Stimulated activated naive B cell treated with anti-CD40 and anti-IgM and Interleukin-4, amounts not matched to agents 10 μg/mL and 1 μg/mL and 100 μg/mL, for 72 hours (primary cell): ENCODE data around the gene C6orf136.

Experiments used
- ATAC-seq, 2 donors: fragments of 150-1000 bp; cut with Tn5 transposase; replicated peaks; 2 replicates each; pipeline ENCODE4 v1.10.0; 2021; ENCODE audit warnings: moderate library complexity in 1 of 2
- DNase-seq: peaks from one replicate; pipeline ENCODE4 v3.0.0; 2021
- H3K27ac Mint-ChIP-seq: one replicate; pipeline ENCODE4 v1.8.0; 2022; ENCODE audit warnings: mild to moderate bottlenecking, mixed read lengths
- H3K27me3 Mint-ChIP-seq, 2 donors: one replicate each; pipeline ENCODE4 v1.8.0; 2022; ENCODE audit warnings: mixed read lengths in 2 of 2
- H3K36me3 Mint-ChIP-seq, 2 donors: one replicate each; pipeline ENCODE4 v1.8.0; 2022; ENCODE audit warnings: mixed read lengths in 2 of 2, mild to moderate bottlenecking in 1 of 2
- H3K4me1 Mint-ChIP-seq, 2 donors: one replicate each; pipeline ENCODE4 v1.8.0; 2022; ENCODE audit warnings: mixed read lengths in 2 of 2, mild to moderate bottlenecking in 1 of 2
- H3K4me3 Mint-ChIP-seq, 2 donors: one replicate each; pipeline ENCODE4 v1.8.0; 2022; ENCODE audit warnings: mild to moderate bottlenecking in 2 of 2, mixed read lengths in 2 of 2, moderate library complexity in 1 of 2
- H3K9me3 Mint-ChIP-seq, 2 donors: one replicate each; pipeline ENCODE4 v1.8.0; 2022; ENCODE audit warnings: mixed read lengths in 2 of 2, mild to moderate bottlenecking in 1 of 2

C6orf136 gene

DNA sequence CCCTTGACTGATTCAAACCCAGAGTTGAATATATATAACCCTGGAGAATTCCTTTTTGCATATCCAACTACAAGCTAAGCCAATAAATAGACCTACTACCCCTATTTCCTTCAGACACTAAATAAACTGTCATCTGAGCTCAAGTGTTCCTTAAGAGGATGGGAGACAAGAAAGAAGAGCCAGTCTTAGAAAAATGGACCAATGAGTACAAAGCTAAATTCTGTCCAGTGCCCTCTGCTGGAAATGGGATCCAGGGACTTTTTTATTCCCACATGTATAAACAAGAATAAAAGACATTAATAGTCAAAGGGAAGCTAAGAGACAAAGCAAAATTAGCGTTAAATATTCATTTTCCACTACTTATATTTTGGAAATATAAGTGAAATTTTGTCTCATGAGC lies 34.7 kb upstream of the C6orf136 start:
- peak overlapping the region; percentile 37 for H3K27ac Mint-ChIP-seq
- DNase-seq (no peak), ATAC-seq (no peak)
- peaks cover 43 to 78% of the 10 kb centered on the region in 2 donors for H3K4me1 Mint-ChIP-seq
- peaks cover 61 to 72% of the 10 kb centered on the region in 2 donors for H3K36me3 Mint-ChIP-seq
- H3K4me3 Mint-ChIP-seq, result no peak overlapping the region
- H3K9me3 Mint-ChIP-seq, result peaks cover 0 to 1% of the 10 kb centered on the region in 2 donors
- H3K27me3 Mint-ChIP-seq, result peaks cover 0 to 4% of the 10 kb centered on the region in 2 donors

DNA sequence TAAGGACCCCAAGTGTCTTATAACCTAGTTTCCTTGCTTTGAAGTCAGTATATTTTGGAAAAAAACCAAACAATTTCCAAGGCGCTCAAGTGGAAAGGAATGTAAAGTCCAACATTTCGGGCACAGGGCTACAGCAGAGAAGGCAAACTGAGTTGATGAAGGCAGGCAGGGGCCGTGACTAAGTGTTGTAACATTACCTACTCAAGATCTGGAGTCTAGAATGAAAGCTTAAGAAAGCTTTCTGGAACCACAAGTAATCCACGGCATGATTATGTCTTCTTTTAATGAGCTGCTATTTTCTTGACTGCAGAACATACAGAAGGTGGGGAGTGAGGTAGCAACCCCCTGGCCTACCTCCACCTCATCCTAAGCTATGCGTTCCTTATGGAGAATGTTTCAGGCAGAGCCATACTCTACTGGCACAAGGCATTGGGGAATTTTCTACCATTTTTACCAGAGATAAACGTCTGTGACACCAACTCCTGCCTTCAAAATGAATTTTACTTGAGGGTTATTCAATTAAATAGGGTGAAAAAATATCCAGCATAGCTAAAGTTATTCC lies 34.2 kb upstream of the C6orf136 start:
- peaks cover 0 to 1% of the 10 kb centered on the region in 2 donors for H3K9me3 Mint-ChIP-seq
- no peak for DNase-seq
- H3K27me3 Mint-ChIP-seq, result peaks cover 0 to 4% of the 10 kb centered on the region in 2 donors
- H3K27ac Mint-ChIP-seq, result peak overlapping the region; percentile 47
- no peak overlapping the region for H3K4me3 Mint-ChIP-seq
- H3K36me3 Mint-ChIP-seq, result peaks cover 59 to 72% of the 10 kb centered on the region in 2 donors
- H3K4me1 Mint-ChIP-seq, result peaks cover 39 to 75% of the 10 kb centered on the region in 2 donors
- ATAC-seq, result no peak

DNA sequence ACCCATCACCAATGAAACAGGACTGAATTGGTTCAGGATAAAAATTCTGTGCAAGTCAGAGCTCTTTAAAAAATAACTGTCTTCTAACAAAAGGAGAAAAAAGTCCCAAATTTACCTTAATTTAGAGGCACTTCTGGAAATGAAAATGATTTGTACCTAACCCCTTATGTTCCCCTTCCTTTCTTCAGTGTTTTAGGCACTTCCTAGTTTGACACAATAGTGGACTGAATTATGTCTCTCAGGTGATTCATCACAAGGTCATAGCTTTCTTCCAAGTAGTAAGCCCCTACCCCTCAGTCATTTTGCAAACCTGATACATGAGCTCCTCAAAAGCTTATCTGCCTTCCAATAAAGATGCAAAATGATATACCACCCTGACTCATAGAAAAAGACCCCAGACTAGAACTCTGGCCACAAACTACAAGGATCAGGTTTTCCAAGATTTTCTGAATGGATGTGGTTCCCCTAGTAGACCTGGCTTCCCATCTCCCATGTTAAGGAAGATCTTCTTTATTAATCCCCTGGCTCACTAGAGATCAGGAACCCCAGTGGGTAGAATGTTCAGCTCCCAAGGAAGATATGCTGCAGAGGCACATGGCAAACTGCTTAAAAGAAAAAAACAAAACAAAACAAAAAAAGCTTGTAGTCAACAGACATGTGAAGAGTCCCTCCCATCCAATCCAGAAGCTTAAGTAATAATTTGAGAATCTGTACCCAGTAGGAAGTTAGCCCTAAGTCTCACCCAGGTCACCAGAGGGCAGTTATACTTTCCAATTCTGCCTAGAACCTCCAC lies 33.5 kb upstream of the C6orf136 start:
- Mint-ChIP-seq H3K4me3 (peak overlapping the region; percentile 93 to 96), H3K27me3 (peaks cover 0 to 4% of the 10 kb centered on the region in 2 donors), H3K27ac (peak overlapping the region; percentile 89), H3K9me3 (peaks cover 0 to 1% of the 10 kb centered on the region in 2 donors), H3K4me1 (peaks cover 39 to 76% of the 10 kb centered on the region in 2 donors), H3K36me3 (peaks cover 58 to 70% of the 10 kb centered on the region in 2 donors)
- ATAC-seq (no peak), DNase-seq (no peak)

- H3K27ac Mint-ChIP-seq, result peak overlapping the region; percentile 89
- H3K4me3 Mint-ChIP-seq, result peak overlapping the region; percentile 93 to 96
- H3K27me3 Mint-ChIP-seq, result peaks cover 0 to 4% of the 10 kb centered on the region in 2 donors
- DNase-seq (no peak), ATAC-seq (no peak)
- peaks cover 53 to 70% of the 10 kb centered on the region in 2 donors for H3K36me3 Mint-ChIP-seq
- peaks cover 0 to 1% of the 10 kb centered on the region in 2 donors for H3K9me3 Mint-ChIP-seq
- peaks cover 40 to 77% of the 10 kb centered on the region in 2 donors for H3K4me1 Mint-ChIP-seq
These were observed 32.7 kb upstream of the C6orf136 start for GRCh38 chr6:30614044-30614842.

DNA sequence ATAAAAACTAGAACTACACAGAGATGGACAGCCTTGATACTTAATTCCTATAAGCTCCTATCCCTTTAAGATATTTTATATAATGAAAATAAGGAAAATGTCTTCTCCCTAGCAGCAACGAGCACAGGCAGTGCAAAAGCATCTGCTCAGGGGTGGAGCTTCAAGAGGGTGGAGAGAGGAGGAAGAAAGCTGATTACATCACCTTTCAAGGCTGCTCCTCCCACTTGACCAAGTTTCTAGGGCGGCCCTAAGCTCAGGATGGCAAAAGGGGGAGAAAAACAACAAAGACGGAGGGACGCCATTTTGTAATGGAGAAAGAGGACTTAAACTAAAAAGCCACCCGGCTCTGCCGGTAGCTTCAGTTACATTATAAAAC lies 32.1 kb upstream of the C6orf136 start:
- Mint-ChIP-seq H3K36me3 (peaks cover 53 to 70% of the 10 kb centered on the region in 2 donors), H3K4me3 (peak overlapping the region; percentile 93 to 96), H3K27me3 (peaks cover 0 to 4% of the 10 kb centered on the region in 2 donors), H3K4me1 (peaks cover 40 to 77% of the 10 kb centered on the region in 2 donors), H3K9me3 (peaks cover 0 to 1% of the 10 kb centered on the region in 2 donors), H3K27ac (peak overlapping the region; percentile 100)
- ATAC-seq (peak; percentile 70 to 72), DNase-seq (peak; percentile 87)

- Mint-ChIP-seq H3K4me1 (peaks cover 38 to 78% of the 10 kb centered on the region in 2 donors), H3K36me3 (peaks cover 53 to 71% of the 10 kb centered on the region in 2 donors), H3K9me3 (peaks cover 0 to 1% of the 10 kb centered on the region in 2 donors), H3K27ac (peak overlapping the region; percentile 100), H3K4me3 (peak overlapping the region; percentile 93 to 96), H3K27me3 (peaks cover 0 to 4% of the 10 kb centered on the region in 2 donors)
- peak; percentile 34 for DNase-seq
- no peak for ATAC-seq
These were observed 31.5 kb upstream of the C6orf136 start for GRCh38 chr6:30615219-30615957.

DNA sequence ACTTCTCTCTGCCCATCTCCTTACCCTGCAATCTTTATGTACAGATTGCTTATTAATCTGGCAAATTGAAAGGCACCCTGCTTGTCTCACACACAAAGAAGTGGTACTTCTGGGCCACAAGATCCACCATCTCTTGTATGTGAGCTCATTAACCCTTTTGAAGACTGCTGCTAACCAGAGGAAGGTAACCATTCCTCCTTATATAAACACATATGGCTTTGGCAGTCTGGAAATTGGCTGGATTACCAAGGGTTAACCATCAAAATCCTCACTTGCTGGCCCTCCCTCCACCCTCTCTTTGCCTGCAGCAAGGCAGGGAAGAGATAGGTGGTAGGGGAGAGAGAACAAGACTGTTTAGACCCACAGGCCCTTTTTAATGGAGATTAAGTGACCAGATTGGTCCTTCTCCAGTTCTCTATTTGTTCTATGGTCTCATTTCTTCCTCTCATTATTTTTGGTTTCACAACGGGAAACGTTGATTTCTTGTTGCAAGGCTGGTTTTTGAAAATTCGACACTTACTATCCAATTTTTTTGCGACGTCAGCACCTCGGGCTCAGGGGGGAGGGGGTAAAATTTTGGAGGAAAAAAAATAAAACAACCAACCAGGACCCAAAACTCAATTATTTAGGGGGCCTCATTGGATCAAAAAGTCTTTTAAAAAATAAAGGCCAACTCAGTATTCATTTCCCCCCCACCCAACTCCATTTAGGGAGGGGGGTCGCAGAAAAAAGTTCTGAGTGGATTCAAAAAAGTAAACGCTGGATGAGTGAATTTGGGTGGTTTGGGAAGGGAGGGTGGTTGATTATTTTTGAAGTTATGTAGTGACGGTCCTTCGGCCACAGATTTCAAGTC lies 30.7 kb upstream of the C6orf136 start:
- Mint-ChIP-seq H3K9me3 (peaks cover 0 to 1% of the 10 kb centered on the region in 2 donors), H3K27ac (peak overlapping the region; percentile 100), H3K4me1 (peaks cover 34 to 74% of the 10 kb centered on the region in 2 donors), H3K4me3 (peak overlapping the region; percentile 93 to 96), H3K36me3 (peaks cover 49 to 68% of the 10 kb centered on the region in 2 donors), H3K27me3 (peaks cover 0 to 4% of the 10 kb centered on the region in 2 donors)
- no peak for ATAC-seq
- DNase-seq, result peak; percentile 28

- Mint-ChIP-seq H3K27ac (peak within 1 kb of the TSS; percentile 100), H3K36me3 (peaks cover 44 to 65% of the 10 kb centered on the region in 2 donors), H3K4me3 (peak within 1 kb of the TSS; percentile 93 to 96), H3K4me1 (peaks cover 27 to 66% of the 10 kb centered on the region in 2 donors), H3K27me3 (peaks cover 0 to 4% of the 10 kb centered on the region in 2 donors), H3K9me3 (peaks cover 0 to 1% of the 10 kb centered on the region in 2 donors)
- DNase-seq (peak; percentile 99), ATAC-seq (peak; percentile 76 to 81)
These were observed 29.9 kb upstream of the C6orf136 start, which contains the start of gene PPP1R10 for GRCh38 chr6:30616811-30617564. Gene PPP1R10, minus strand, starts transcription at chr6:30617243. Its CDS starts 7,299 bp downstream, at chr6:30609944.

DNA sequence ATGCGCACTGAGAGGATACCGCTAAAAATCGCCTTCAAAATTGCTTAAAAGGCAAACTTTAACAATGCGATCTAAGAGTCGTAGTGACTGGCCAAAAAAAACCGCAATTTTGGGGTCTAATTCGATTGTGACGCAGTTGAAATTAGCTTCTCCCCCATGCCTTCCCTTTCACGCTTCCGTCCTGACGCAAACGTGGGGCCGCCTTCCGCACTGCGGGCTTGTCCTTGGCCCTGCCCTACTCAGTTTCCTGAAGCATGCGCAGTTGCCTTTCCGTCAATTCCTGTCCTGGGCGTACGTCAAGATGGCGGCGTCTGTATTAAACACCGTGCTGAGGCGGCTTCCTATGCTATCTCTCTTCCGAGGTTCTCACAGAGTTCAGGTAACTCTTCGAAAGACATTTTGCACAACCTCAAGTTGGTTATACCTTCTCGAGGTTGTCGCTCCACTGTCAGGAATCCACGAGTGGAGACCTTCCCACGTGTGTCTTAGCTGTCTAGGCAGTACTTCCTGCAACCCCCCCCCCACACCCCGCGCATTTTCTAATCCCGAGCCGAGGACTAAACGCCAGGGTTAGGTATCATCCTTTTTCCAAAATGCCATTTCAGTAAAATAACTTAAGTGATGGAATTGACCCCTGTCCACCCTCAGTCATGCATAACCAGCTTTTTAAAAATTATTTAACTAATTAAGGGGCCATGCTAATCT lies 29.2 kb upstream of the C6orf136 start, which contains the start of gene MRPS18B:
Gene MRPS18B (plus strand): TSS at position 276 of the 705 bp plus-strand sequence. CDS start 26 bp downstream, at position 302.
- peaks cover 46 to 66% of the 10 kb centered on the region in 2 donors for H3K36me3 Mint-ChIP-seq
- H3K9me3 Mint-ChIP-seq, result peaks cover 0 to 1% of the 10 kb centered on the region in 2 donors
- peak; percentile 97 for DNase-seq
- peaks cover 24 to 61% of the 10 kb centered on the region in 2 donors for H3K4me1 Mint-ChIP-seq
- peaks cover 0 to 4% of the 10 kb centered on the region in 2 donors for H3K27me3 Mint-ChIP-seq
- H3K27ac Mint-ChIP-seq, result peak within 1 kb of the TSS; percentile 100
- peak within 1 kb of the TSS; percentile 93 to 96 for H3K4me3 Mint-ChIP-seq
- peak; percentile 83 to 84 for ATAC-seq

DNA sequence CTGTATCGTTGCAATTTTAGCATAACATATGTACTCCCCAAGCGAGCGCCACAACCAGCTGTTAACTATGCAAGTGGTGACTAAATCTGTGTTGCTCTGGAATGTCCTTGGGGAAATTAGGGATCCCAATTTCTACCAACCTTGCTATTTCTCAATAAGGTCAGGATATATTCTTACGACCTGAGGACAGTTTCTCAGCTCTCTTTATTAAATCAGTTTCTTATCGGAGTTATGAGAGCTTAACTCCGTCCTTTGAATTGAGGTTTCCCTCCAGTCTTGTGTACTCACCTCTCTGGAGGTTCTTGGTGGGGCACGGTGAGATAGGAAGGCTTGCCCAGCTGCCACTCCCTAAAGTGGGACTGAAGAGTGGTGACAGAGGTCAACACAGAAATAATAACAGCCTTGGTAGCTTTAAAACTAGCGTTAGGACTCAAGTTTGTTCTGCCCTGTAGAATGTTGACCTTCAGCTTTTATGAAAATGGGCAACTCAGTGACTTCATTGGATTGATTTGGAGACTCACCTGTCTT lies 28.6 kb upstream of the C6orf136 start:
- H3K27ac Mint-ChIP-seq, result peak overlapping the region; percentile 100

DNA sequence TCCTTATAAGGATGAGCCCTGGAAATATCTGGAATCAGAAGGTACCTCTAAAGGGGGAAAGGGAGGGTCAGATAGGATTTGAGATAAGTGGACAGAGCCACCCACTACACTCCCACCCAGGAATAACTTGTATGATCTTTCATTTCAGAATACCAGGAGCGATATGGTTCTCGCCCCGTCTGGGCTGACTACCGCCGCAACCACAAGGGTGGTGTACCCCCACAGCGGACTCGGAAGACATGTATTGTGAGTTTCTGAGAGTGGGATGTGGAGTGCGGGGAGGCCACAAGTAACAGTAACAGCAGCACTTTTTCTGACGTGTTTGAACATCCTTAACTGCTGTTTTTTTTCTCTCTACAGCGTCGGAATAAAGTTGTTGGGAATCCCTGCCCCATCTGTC lies 27.4 kb upstream of the C6orf136 start:
- Mint-ChIP-seq H3K4me3 (peak overlapping the region; percentile 93 to 96), H3K27me3 (peaks cover 0 to 4% of the 10 kb centered on the region in 2 donors), H3K4me1 (peaks cover 17 to 46% of the 10 kb centered on the region in 2 donors), H3K9me3 (peaks cover 0 to 1% of the 10 kb centered on the region in 2 donors), H3K36me3 (peaks cover 43 to 62% of the 10 kb centered on the region in 2 donors), H3K27ac (peak overlapping the region; percentile 51)
- DNase-seq, result no peak
- no peak for ATAC-seq

More for the DNA sequence above, 28.6 kb upstream of the C6orf136 start:
- H3K9me3 Mint-ChIP-seq, result peaks cover 0 to 1% of the 10 kb centered on the region in 2 donors
- H3K4me1 Mint-ChIP-seq, result peaks cover 23 to 58% of the 10 kb centered on the region in 2 donors
- H3K4me3 Mint-ChIP-seq, result peak overlapping the region; percentile 93 to 96
- no peak for DNase-seq
- H3K36me3 Mint-ChIP-seq, result peaks cover 47 to 68% of the 10 kb centered on the region in 2 donors
- no peak for ATAC-seq
- peaks cover 0 to 4% of the 10 kb centered on the region in 2 donors for H3K27me3 Mint-ChIP-seq
